Esophagus squamous epithelium (tissue), 4 donors: Measurements from ENCODE around the gene WASHC2A.

ENCODE experiments used
- POLR2A ChIP-seq, 4 donors: fragments of 450-650 bp; IDR thresholded peaks; one replicate each; pipeline ENCODE4 v1.6.1; 2017; ENCODE audit warnings: antibody characterized with exemption in 4 of 4, mild to moderate bottlenecking in 4 of 4, moderate library complexity in 3 of 4
- TF ChIP-seq, protein P1 (sequence below), 6 experiments: fragments of 450-650 bp in 4 of 6; fragments of 200-600 bp in 2 of 6; sonication (generic) in 2 of 6; IDR thresholded peaks; one replicate each; pipeline ENCODE4 v1.5.1; 2016 to 2019; ENCODE audit warnings: antibody characterized with exemption in 6 of 6, mild to moderate bottlenecking in 4 of 6, moderate library complexity in 4 of 6

DNA sequence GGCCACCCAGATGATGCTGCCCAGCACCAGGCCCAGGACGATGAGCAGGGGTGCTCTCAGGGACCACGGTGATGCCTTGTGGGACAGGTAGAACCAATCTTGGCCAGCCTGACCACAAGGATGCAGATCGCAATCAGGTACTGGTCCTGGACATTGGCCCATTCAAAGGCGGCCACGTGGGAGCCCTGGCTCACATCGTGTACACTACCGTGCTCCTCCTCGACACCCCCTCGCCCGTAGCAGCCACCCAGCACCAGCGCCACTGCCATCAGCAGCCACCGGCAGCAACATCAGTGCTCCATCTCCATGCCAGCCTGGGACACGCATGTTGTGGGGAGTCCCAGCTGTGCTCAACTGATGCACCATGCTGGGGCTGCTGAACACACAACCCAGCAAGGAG, 40.6 kb upstream of the WASHC2A start:
- TF ChIP-seq, protein P1, sequence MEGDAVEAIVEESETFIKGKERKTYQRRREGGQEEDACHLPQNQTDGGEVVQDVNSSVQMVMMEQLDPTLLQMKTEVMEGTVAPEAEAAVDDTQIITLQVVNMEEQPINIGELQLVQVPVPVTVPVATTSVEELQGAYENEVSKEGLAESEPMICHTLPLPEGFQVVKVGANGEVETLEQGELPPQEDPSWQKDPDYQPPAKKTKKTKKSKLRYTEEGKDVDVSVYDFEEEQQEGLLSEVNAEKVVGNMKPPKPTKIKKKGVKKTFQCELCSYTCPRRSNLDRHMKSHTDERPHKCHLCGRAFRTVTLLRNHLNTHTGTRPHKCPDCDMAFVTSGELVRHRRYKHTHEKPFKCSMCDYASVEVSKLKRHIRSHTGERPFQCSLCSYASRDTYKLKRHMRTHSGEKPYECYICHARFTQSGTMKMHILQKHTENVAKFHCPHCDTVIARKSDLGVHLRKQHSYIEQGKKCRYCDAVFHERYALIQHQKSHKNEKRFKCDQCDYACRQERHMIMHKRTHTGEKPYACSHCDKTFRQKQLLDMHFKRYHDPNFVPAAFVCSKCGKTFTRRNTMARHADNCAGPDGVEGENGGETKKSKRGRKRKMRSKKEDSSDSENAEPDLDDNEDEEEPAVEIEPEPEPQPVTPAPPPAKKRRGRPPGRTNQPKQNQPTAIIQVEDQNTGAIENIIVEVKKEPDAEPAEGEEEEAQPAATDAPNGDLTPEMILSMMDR (IDR thresholded peaks at IDR 0.05), result no peak
- TF ChIP-seq POLR2A (IDR thresholded peaks at IDR 0.05), result no peak
